ENCODE measurements around the gene TSR3.

TSR3 gene

DNA sequence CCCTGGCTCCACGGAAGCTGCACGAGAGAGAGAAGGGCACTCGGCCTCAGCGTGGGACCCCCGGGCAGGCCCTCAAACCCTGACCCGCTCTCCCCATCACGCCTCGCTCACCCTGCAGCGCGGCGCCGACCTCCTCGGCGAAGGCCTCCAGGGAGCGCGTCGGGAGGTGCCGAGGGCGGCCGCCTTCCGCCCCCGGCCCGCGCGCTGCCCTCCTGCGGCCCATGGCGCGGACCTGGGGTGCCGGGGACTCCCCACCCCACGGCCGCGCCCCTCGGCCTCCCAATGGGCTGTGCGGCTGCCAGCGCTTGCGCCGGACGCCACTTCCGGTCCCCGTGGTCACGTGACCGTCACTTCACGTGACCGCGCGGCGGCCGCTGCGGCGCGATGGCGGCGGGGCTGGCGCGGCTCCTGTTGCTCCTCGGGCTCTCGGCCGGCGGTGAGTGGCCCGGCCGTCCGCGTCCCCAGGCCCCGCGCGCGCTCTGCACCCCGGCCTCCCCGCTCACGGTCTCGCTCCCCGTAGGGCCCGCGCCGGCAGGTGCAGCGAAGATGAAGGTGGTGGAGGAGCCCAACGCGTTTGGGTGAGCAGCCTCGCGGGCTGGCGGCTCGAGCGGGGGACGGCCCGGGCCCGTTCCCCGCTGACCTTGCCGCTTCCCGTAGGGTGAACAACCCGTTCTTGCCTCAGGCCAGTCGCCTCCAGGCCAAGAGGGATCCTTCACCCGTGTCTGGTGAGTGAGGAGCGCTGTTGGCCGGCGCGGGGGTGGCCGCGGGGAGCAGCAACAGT is at the start of gene TSR3, which contains the start of gene GNPTG:
TSR3 (minus strand) TSS at position 297 of the 781 bp plus-strand sequence; CDS start at position 223, 74 bp downstream.
GNPTG (plus strand) TSS at position 350 of the 781 bp plus-strand sequence; CDS start at position 385, 35 bp downstream.
- DNase-seq (ENCODE audit: low spot score): peak; percentile 85

GRCh38 chr16:1401061-1401757 is 49.5 kb upstream of the TSR3 start:
- no peak for DNase-seq (ENCODE audit: low spot score)

- DNase-seq (ENCODE audit: low spot score): no peak
Measured at GRCh38 chr16:1398826-1399581, 47.3 kb upstream of the TSR3 start.

- DNase-seq (ENCODE audit: low spot score): no peak
Measured at GRCh38 chr16:1398351-1398750, 46.7 kb upstream of the TSR3 start.

- DNase-seq (ENCODE audit: low spot score): no peak
Measured at GRCh38 chr16:1397779-1398178, 46.1 kb upstream of the TSR3 start.

DNA sequence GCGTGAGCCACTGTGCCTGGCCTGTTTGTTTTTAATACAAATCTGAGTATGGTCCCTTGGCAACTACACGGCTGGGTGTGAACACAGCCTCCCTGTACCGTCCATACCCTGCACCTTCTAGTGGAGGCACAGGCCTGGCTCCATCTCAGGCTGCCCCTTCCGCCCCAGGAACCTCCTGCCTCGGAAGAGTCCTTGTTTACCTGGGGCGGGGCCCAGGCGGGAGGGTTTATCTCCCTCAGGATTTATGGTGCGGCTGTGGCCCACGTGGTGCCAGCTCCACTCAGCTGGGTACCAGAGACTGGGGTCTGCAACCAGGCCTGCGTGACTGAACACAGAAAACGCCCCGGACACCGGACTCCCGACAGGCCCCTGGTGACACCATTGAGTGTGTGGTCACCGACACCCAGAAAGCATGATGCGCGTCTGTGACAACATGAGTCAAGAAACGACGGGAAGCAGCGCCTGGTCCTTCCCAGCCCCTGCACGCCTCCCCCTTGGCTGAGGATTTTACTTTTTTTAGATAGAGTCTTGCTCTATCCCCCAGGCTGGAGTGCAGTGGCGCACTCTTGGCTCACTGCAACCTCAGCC is 43.9 kb upstream of the TSR3 start:
- no peak for DNase-seq (ENCODE audit: low spot score)

DNA sequence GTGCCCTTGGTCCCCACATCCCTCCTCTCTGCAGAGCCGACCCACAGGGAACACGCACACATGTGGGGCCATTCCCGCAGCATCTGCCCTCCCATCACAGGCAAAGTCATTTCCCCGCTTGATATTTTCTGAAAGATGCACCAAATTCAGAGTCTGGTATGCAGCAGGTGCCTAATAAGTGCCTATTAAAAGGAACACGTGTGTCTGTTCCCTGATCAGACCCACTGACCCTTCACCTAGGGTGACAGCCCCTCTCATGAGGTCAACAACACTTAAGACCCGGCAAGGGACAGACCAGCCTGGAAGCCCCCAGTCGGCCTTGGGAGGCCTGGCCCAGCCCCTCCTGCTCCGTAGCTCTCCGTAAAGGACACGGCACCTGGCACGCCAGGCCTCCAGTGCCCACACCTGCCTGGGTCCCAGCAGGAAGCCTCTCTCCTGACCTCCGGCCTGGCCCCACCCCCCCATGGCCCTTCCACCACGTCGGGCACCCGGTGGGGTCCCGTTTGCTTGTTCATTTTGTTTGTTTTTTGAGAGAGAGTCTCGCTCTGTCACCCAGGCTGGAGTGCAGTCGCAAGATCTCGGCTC is 42.8 kb upstream of the TSR3 start:
- no peak for DNase-seq (ENCODE audit: low spot score)

DNA sequence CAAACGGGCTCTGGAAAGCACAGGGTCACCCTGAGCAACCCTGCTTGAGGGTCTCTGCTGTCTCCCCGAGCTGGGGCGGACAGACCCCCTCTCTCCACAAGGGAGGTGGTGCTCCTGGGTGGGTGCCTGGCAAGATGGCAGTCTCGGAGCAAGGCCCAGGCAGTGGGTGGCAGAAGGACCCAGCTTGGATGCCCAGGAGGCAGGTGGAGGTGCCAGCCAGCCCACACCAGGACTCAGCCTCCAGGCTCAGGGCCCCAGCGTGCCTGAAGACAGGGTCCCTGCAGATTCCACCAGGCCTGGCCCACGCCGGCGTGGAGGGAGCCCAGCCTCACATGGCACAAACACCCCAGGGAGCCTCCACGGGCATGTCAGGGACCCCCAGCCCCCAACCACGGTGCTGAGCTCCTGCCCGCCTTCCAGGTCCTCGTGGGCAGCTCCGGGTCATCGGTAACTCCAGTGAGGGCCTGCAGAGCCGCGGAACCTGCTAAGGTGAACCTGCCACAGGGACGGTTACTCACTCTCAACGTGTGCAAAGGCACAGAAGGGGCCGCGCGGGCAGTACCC is 42.0 kb upstream of the TSR3 start:
- no peak for DNase-seq (ENCODE audit: low spot score)

DNA sequence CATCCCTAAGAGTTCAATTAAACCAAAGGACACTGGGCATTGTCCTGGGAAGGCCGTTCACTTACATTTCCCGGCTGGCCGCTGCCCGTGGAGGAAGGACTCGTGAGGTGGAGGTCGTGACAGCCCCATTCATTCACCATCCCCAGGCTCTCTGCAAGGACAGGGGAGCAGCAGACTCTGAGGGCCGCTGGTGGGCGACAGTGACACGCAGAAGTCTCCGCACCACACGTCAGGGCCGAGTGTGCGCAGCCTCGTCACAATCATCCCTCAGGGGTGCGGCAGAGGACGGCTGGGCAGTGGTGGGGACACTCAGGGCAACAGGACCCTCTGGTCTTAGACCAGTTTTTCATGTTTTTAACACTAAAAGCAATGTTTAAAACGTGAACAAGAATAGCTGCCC is 41.1 kb upstream of the TSR3 start:
- DNase-seq (ENCODE audit: low spot score): no peak

DNA sequence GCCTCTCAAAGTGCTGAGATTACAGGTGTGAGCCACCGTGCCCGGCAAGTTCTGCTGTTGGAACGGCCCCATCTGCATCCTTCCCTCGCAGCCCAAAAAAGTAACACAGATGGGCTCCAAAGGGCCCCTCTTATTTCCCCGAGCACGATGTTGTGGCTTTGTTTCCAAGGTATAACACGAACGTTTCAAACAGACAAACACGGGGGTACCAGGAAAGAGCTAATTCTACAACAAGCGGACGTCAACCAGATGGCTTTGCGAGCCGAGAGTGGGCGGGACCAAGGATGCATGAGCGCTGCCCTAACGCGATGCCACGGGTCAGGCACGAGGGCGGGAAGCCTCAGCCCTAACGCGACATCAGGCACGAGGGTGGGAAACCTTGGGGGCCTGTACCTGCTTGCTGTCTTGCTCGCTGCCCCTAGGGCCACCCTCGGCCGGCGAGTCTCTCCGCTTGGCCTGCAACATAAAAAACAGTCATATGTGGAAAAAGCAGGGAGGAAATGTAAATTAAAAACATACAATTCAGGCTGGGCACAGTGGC is 38.6 kb upstream of the TSR3 start:
- DNase-seq (ENCODE audit: low spot score): no peak

DNA sequence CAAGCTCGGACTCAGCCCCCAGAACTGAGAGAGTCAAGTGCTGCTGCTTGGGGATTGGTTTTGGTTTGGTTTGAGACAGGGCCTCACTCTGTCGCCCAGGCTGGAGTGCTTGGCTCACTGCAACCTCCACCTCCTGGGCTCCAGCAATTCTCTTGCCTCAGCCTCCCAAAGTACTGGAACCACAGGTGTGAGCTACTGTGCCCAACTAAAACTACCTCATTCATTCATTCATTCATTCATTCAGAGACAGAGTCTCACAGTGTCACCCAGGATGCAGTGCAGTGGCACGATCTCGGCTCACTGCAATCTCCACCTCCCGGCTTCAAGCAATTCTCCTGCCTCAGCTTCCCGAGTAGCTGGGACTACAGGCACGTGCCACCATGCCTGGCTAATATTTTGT is 38.1 kb upstream of the TSR3 start:
- DNase-seq (ENCODE audit: low spot score): no peak

DNA sequence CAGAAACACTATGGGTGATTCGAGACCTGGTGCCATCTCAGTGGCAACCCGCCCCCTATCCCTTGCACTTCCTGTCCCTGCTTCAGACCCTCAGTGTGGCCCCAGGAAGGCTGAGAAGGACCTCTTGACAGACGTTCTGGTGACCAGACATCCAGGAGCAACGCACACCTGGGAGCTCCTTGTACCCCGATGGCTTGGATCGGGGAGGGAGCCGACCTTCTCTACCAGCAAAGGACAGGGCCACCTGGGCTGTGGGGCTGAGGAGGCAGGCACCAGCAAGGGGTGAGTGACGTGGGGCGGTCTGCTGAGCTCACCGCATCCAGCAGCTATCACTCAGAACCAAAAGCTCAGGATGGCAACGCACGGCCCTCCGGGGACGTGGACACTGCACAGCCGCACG is 35.7 kb upstream of the TSR3 start:
- DNase-seq (ENCODE audit: low spot score): no peak

DNA sequence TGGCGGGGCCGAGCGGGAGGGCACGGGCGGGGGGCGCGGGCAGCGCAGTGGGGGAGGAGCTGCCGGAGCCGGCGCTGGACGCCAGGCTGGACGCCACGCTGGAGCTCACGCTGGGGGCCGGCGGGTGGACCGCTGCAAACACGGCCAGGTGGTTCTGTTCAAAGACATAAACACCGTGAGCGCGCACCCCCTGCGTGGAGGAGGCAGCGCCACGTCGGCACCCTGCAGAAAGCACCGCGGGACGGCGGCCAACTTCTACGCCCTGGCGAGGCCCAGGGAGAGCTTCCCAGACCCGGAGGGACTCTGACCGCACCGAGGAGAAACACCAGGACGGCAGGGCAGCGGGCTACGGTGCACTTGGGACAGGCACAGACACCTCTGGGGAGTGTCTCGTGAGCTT is 33.6 kb upstream of the TSR3 start:
- DNase-seq (ENCODE audit: low spot score): no peak

DNA sequence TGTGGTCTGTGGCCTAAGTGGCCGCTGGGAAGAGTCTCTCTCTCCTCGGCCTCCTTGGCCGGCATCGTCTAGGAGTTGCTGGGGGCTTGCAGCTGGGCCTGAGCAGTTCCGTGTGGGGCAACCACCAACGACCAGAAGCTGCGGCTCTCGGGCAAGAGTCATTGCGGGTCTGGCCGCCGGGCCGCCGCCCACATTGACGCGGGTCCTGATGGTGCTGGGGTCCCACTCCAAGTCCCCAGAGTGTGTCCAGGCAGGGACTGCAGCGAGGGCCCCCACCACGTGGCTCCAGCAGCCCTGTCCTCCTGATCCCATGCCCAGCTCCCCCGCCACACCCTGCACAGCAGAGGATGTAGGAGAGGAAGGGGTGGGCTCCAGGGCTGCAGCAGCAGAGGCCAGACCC is 31.9 kb upstream of the TSR3 start:
- no peak for DNase-seq (ENCODE audit: low spot score)

DNA sequence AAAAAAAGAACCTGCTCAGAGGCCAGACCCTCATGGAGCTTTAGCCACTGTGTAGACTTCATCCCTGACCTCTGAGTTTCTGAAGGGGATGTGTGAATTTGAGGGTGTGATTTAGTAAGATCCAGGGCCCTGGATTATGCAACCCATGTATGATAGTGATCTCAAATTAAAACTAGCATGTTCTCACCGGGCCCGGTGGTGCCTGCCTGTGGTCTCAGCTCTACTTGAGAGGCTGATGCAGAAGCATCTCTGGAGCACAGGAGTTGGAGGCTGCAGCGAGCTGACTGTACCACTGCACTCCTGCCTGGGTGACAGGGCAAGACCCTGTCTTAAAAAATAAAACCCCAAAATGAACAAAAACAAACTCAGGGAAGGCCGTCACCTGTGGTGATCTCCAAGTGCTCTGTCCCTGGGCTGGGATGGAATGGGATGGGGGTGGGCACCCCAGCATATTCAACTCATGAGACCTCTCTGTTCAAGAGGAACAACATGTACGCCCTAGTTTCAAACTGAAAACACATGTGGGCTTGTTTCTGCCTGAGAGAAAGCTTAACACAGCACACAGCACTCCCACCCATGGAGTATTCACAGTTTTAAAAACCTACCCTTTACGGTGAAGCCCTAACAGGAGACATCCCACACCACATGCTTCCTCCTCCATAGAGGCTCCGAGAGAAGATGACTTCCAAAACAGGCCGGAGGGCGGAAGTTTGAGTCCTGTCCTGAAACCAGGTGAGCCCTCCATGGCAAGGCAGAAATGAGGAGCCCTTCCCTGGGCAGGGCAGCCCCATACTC is 30.1 kb upstream of the TSR3 start:
- DNase-seq (ENCODE audit: low spot score): no peak

DNA sequence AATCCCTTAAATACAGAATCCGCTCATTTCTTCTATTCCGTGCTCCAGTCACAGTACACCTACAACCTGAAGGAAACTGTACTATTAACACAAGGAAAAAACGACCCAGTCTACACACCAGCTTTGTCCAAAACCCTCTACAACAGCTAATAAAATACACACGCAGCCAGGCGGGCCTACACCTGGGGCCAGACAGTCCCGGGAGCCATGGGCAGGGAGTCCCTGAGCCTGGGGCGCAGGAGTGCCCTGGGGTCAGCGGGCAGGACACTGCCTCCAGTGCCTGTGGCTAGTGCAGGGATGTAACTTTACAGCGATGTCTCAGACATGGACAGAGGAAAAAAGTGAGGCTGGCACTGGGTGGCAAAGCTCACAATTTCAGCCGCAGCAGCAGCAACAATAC is 28.5 kb upstream of the TSR3 start:
- no peak for DNase-seq (ENCODE audit: low spot score)

- peak; percentile 47 for DNase-seq (ENCODE audit: low spot score)
Measured at GRCh38 chr16:1379304-1380076, 27.8 kb upstream of the TSR3 start.

- peak; percentile 71 for DNase-seq (ENCODE audit: low spot score)
Measured at GRCh38 chr16:1378804-1379303, 27.2 kb upstream of the TSR3 start.

- DNase-seq (ENCODE audit: low spot score): no peak
Measured at GRCh38 chr16:1378087-1378803, 26.6 kb upstream of the TSR3 start.
